GM19035 (cell line): Measurements from ENCODE around the gene MDH2.
"Not testable (repeated sequence)": the region's sequence is repeated elsewhere in the genome, so short reads cannot be mapped to it uniquely, and the experiment has no call there.

Experiments
- ATAC-seq: cut with Tn5 transposase; IDR thresholded peaks from one replicate; pipeline ENCODE4 v1.9.1; 2021; ENCODE audit not compliant: unreplicated experiment

The MDH2 gene

GRCh38 chr7:76047811-76048667 lies at the start of gene MDH2, which contains the start of gene STYXL1:
Gene MDH2 (plus strand): TSS chr7:76048106. CDS start chr7:76048161, 55 bp downstream.
Gene STYXL1 (minus strand): TSS chr7:76048000. CDS start chr7:76030523, 17,477 bp downstream.
- peak; percentile 93 for ATAC-seq

GRCh38 chr7:76000566-76000965 lies 47.3 kb upstream of the MDH2 start:
- ATAC-seq: no peak

GRCh38 chr7:76002139-76002538 lies 45.8 kb upstream of the MDH2 start:
- no peak for ATAC-seq

GRCh38 chr7:76002822-76003221 lies 45.1 kb upstream of the MDH2 start:
- no peak for ATAC-seq

GRCh38 chr7:76003351-76003750 lies 44.6 kb upstream of the MDH2 start:
- ATAC-seq: no peak

GRCh38 chr7:76005004-76005403 lies 42.9 kb upstream of the MDH2 start:
- ATAC-seq: not testable (repeated sequence)

- no peak for ATAC-seq
These were observed 39.7 kb upstream of the MDH2 start for GRCh38 chr7:76008156-76008687.

- no peak for ATAC-seq
These were observed 38.0 kb upstream of the MDH2 start for GRCh38 chr7:76009672-76010600.

GRCh38 chr7:76011442-76011861 lies 36.5 kb upstream of the MDH2 start:
- ATAC-seq: no peak

- no peak for ATAC-seq
These were observed 31.5 kb upstream of the MDH2 start for GRCh38 chr7:76016191-76016947.

- not testable (repeated sequence) for ATAC-seq
These were observed 29.4 kb upstream of the MDH2 start for GRCh38 chr7:76018520-76018919.

- no peak for ATAC-seq
These were observed 27.7 kb upstream of the MDH2 start for GRCh38 chr7:76020031-76020714.

GRCh38 chr7:76022026-76022780 lies 25.7 kb upstream of the MDH2 start:
- ATAC-seq: no peak

- no peak for ATAC-seq
These were observed 24.9 kb upstream of the MDH2 start for GRCh38 chr7:76023002-76023401.

- ATAC-seq: not testable (repeated sequence)
These were observed 18.2 kb upstream of the MDH2 start for GRCh38 chr7:76029682-76030081.

GRCh38 chr7:76031964-76032363 lies 15.9 kb upstream of the MDH2 start:
- no peak for ATAC-seq

- ATAC-seq: no peak
These were observed 10.6 kb upstream of the MDH2 start for GRCh38 chr7:76037310-76037709.

- ATAC-seq: no peak
These were observed 7.8 kb upstream of the MDH2 start for GRCh38 chr7:76040126-76040525.

GRCh38 chr7:76044375-76044865 lies 3.5 kb upstream of the MDH2 start:
- no peak for ATAC-seq
